Peyer's patch (tissue), 4 donors: ENCODE results near the gene FERMT2. TPM values are rescaled to one million over a fixed set of nuclear protein-coding genes. Genes with fewer than 3 reads are reported as not detected.

ENCODE experiments used
- DNase-seq, 3 donors: peaks; one replicate each; pipeline ENCODE4 v3.0.0-alpha.2; 2017 to 2019
- H3K27ac ChIP-seq, 4 donors: fragments of 200-600 bp; sonication (generic); one replicate each; pipeline ENCODE4 v1.5.1; 2016 to 2019
- H3K27me3 ChIP-seq, 2 donors: fragments of 200-600 bp; sonication (generic); one replicate each; pipeline ENCODE4 v1.5.1; 2019
- H3K36me3 ChIP-seq, 3 donors: fragments of 200-600 bp; sonication (generic); one replicate each; pipeline ENCODE4 v1.5.1; 2016 to 2019
- H3K4me1 ChIP-seq, 4 donors: fragments of 200-600 bp; sonication (generic); one replicate each; pipeline ENCODE4 v1.5.1; 2016 to 2019
- H3K4me3 ChIP-seq, 4 donors: fragments of 200-600 bp; sonication (generic); 1 replicate in 3 of 4; 2 replicates in 1 of 4; pipeline ENCODE4 v1.5.1; 2016 to 2019; ENCODE audit warnings: mild to moderate bottlenecking in 1 of 4
- H3K9me3 ChIP-seq, 4 donors: fragments of 200-600 bp; sonication (generic); one replicate each; pipeline ENCODE4 v1.5.1; 2016 to 2019; ENCODE audit warnings: mild to moderate bottlenecking in 1 of 4
- POLR2A ChIP-seq, 2 donors: fragments of 450-650 bp; IDR thresholded peaks; one replicate each; pipeline ENCODE4 v1.5.1; 2017; ENCODE audit warnings: antibody characterized with exemption in 2 of 2, mild to moderate bottlenecking in 2 of 2, moderate library complexity in 2 of 2
- total RNA-seq, 4 donors: library from RNA; depleted of rRNA; stranded (reverse); fragments of >200 nt; gene quantifications; one replicate each; pipeline ENCODE4 v1.1.0, GENCODE V29; 2016
- TF ChIP-seq, protein P1 (sequence below), 6 experiments: fragments of 450-650 bp in 4 of 6; fragments of 200-600 bp in 2 of 6; sonication (generic) in 1 of 6; IDR thresholded peaks; one replicate each; pipeline ENCODE4 v1.5.1; 2017 to 2019; ENCODE audit warnings: antibody characterized with exemption in 6 of 6, mild to moderate bottlenecking in 3 of 6, moderate library complexity in 1 of 6

FERMT2 gene
- total RNA-seq, 4 donors from 2014 or later: 10.0 to 59.4 (median 12.4) TPM

GRCh38 chr14:52878469-52878868, 72.4 kb downstream of the FERMT2 start:
- H3K27ac ChIP-seq: no peak overlapping the region
- H3K27me3 ChIP-seq: no peaks in the 10 kb centered on the region
- H3K4me3 ChIP-seq: no peak overlapping the region
- TF ChIP-seq, protein P1, sequence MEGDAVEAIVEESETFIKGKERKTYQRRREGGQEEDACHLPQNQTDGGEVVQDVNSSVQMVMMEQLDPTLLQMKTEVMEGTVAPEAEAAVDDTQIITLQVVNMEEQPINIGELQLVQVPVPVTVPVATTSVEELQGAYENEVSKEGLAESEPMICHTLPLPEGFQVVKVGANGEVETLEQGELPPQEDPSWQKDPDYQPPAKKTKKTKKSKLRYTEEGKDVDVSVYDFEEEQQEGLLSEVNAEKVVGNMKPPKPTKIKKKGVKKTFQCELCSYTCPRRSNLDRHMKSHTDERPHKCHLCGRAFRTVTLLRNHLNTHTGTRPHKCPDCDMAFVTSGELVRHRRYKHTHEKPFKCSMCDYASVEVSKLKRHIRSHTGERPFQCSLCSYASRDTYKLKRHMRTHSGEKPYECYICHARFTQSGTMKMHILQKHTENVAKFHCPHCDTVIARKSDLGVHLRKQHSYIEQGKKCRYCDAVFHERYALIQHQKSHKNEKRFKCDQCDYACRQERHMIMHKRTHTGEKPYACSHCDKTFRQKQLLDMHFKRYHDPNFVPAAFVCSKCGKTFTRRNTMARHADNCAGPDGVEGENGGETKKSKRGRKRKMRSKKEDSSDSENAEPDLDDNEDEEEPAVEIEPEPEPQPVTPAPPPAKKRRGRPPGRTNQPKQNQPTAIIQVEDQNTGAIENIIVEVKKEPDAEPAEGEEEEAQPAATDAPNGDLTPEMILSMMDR (IDR thresholded peaks at IDR 0.05): no peak
- no peak for TF ChIP-seq POLR2A (IDR thresholded peaks at IDR 0.05)
- peaks cover 0 to 1% (median 0%) of the 10 kb centered on the region in 3 donors for H3K36me3 ChIP-seq
- no peaks in the 10 kb centered on the region for H3K4me1 ChIP-seq
- H3K9me3 ChIP-seq: no peaks in the 10 kb centered on the region
- DNase-seq: no peak

DNA sequence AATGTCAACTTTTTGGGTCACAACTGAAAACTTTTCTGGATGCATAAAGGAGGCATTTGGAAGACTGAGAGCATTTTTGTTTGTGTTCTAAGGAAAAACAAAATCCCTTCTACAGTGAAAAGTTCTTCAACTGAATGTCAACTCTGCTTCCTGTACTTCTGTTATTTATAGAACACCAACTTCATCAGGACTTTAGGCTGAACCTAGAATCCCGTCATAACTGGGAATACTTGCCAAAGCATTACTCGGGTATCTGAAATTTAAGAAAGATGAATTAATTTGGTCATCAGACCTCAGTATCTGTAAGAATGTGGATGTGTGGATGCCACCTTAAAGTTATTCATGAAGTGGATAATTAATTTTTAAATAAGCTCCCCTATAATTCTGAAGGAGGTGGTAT, 73.2 kb downstream of the FERMT2 start:
- Histone ChIP-seq H3K27ac (no peak overlapping the region), H3K4me1 (no peaks in the 10 kb centered on the region)

DNA sequence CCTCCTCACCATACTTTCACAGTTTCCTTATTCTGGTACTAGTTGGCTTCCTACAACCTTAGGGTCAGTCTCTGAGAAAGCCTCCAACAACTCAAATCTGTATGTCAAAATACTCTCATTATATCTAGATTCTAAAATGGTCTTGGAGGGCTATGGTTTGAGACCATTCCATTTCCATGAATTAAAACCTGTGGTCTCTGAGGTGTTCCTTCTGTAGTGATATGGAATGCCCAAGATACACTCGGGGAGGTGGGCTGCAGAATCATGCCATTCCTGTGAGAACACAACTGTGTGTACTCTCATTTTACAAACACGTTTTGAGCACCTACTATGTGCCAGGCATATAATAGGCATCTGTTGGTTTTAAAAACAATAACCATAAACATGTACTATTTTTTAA, 74.0 kb downstream of the FERMT2 start:
- Histone ChIP-seq H3K9me3 (no peaks in the 10 kb centered on the region), H3K4me3 (no peak overlapping the region), H3K27me3 (no peaks in the 10 kb centered on the region), H3K4me1 (no peaks in the 10 kb centered on the region), H3K36me3 (peaks cover 0 to 13% (median 0%) of the 10 kb centered on the region in 3 donors), H3K27ac (no peak overlapping the region)
- TF ChIP-seq, protein P1 (IDR thresholded peaks at IDR 0.05): no peak
- TF ChIP-seq POLR2A (IDR thresholded peaks at IDR 0.05): no peak
- DNase-seq: no peak

More for the DNA sequence above, 73.2 kb downstream of the FERMT2 start:
- no peaks in the 10 kb centered on the region for H3K27me3 ChIP-seq
- H3K9me3 ChIP-seq: no peaks in the 10 kb centered on the region
- H3K4me3 ChIP-seq: no peak overlapping the region
- no peak for DNase-seq
- H3K36me3 ChIP-seq: peaks cover 0 to 5% (median 0%) of the 10 kb centered on the region in 3 donors
- TF ChIP-seq POLR2A (IDR thresholded peaks at IDR 0.05): no peak
- TF ChIP-seq, protein P1 (IDR thresholded peaks at IDR 0.05): no peak

GRCh38 chr14:52876311-52876710, 74.5 kb downstream of the FERMT2 start:
- DNase-seq: no peak
- Histone ChIP-seq H3K27me3 (no peaks in the 10 kb centered on the region), H3K4me1 (no peaks in the 10 kb centered on the region), H3K36me3 (peaks cover 0 to 17% (median 0%) of the 10 kb centered on the region in 3 donors), H3K27ac (no peak overlapping the region), H3K9me3 (no peaks in the 10 kb centered on the region), H3K4me3 (no peak overlapping the region)
- TF ChIP-seq POLR2A (IDR thresholded peaks at IDR 0.05): no peak
- TF ChIP-seq, protein P1 (IDR thresholded peaks at IDR 0.05): no peak

- no peak for TF ChIP-seq POLR2A (IDR thresholded peaks at IDR 0.05)
- peaks cover 0 to 22% (median 0%) of the 10 kb centered on the region in 3 donors for H3K36me3 ChIP-seq
- H3K4me3 ChIP-seq: no peak overlapping the region
- H3K9me3 ChIP-seq: no peaks in the 10 kb centered on the region
- H3K4me1 ChIP-seq: no peaks in the 10 kb centered on the region
- H3K27ac ChIP-seq: no peak overlapping the region
- no peaks in the 10 kb centered on the region for H3K27me3 ChIP-seq
- no peak for DNase-seq
Observed at GRCh38 chr14:52875707-52876106, 75.1 kb downstream of the FERMT2 start.

- H3K4me3 ChIP-seq: no peak overlapping the region
- H3K4me1 ChIP-seq: no peaks in the 10 kb centered on the region
- no peak overlapping the region for H3K27ac ChIP-seq
- no peak for DNase-seq
- H3K36me3 ChIP-seq: peaks cover 0 to 22% (median 0%) of the 10 kb centered on the region in 3 donors
- no peak for TF ChIP-seq POLR2A (IDR thresholded peaks at IDR 0.05)
- TF ChIP-seq, protein P1 (IDR thresholded peaks at IDR 0.05): no peak
- H3K27me3 ChIP-seq: no peaks in the 10 kb centered on the region
- H3K9me3 ChIP-seq: no peaks in the 10 kb centered on the region
Observed at GRCh38 chr14:52874389-52874788, 76.5 kb downstream of the FERMT2 start.
